Tibial artery (tissue), 4 donors: Measurements from ENCODE around the gene ALX4.

Experiments used
- DNase-seq, 2 donors: peaks; one replicate each; pipeline ENCODE4 v3.0.0-alpha.2; 2019
- H3K27ac ChIP-seq, 2 donors: fragments of 200-600 bp; sonication (generic) in 1 of 2; 1 replicate in 1 of 2; 2 replicates in 1 of 2; pipeline ENCODE4 v1.5.1; 2018 to 2019; ENCODE audit warnings: mild to moderate bottlenecking in 1 of 2
- H3K27me3 ChIP-seq, 2 donors: fragments of 200-600 bp; sonication (generic) in 1 of 2; one replicate each; pipeline versions ENCODE4 v1.5.1 to v1.6.0; 2016 to 2019
- H3K36me3 ChIP-seq, 3 donors: fragments of 200-600 bp; sonication (generic) in 2 of 3; one replicate each; pipeline ENCODE4 v1.5.1; 2016 to 2019; ENCODE audit warnings: mild to moderate bottlenecking in 2 of 3
- H3K4me1 ChIP-seq, 4 donors: fragments of 200-600 bp; sonication (generic) in 2 of 4; 1 replicate in 3 of 4; 2 replicates in 1 of 4; pipeline ENCODE4 v1.5.1; 2016 to 2019
- H3K4me3 ChIP-seq, 2 donors: fragments of 200-600 bp; sonication (generic) in 1 of 2; 1 replicate in 1 of 2; 2 replicates in 1 of 2; pipeline ENCODE4 v1.5.1; 2018 to 2019; ENCODE audit warnings: mild to moderate bottlenecking in 2 of 2
- H3K9me3 ChIP-seq, 3 donors: fragments of 200-600 bp; sonication (generic) in 1 of 3; one replicate each; pipeline ENCODE4 v1.5.1; 2016 to 2019
- CTCF ChIP-seq, 2 experiments: fragments of 200-600 bp in 1 of 2; fragments of 450-650 bp in 1 of 2; IDR thresholded peaks; one replicate each; pipeline ENCODE4 v1.5.1; 2017 to 2019; ENCODE audit warnings: antibody characterized with exemption in 2 of 2, mild to moderate bottlenecking in 1 of 2, moderate library complexity in 1 of 2
- intact Hi-C: fragments of 100-400 bp; cut with DNase I; formaldehyde crosslinking; loops from one replicate; pipeline ENCODE4 v1.15.0; 2023; ENCODE audit warnings: low total_unique reads

Gene ALX4

GRCh38 chr11:44250421-44250820 is 59.5 kb downstream of the ALX4 start:
- H3K27ac ChIP-seq, result no peak overlapping the region
- no peak for TF ChIP-seq CTCF (IDR thresholded peaks at IDR 0.05)
- H3K27me3 ChIP-seq, result no peaks in the 10 kb centered on the region
- H3K9me3 ChIP-seq, result peaks cover 0 to 11% (median 5%) of the 10 kb centered on the region in 3 donors
- H3K4me3 ChIP-seq, result no peak overlapping the region
- no peak for DNase-seq
- H3K4me1 ChIP-seq, result peaks cover 0 to 15% (median 5%) of the 10 kb centered on the region in 4 donors
- intact Hi-C loops, result no loop called here
- peaks cover 5 to 15% (median 10%) of the 10 kb centered on the region in 3 donors for H3K36me3 ChIP-seq

GRCh38 chr11:44248109-44248508 is 61.8 kb downstream of the ALX4 start:
- Histone ChIP-seq H3K27ac (no peak overlapping the region), H3K27me3 (no peaks in the 10 kb centered on the region), H3K36me3 (peaks cover 14 to 26% (median 22%) of the 10 kb centered on the region in 3 donors), H3K4me3 (no peak overlapping the region), H3K4me1 (peaks cover 0 to 21% (median 5%) of the 10 kb centered on the region in 4 donors), H3K9me3 (peaks cover 0 to 11% (median 5%) of the 10 kb centered on the region in 3 donors)
- intact Hi-C loops, result no loop called here
- no peak for DNase-seq
- TF ChIP-seq CTCF (IDR thresholded peaks at IDR 0.05), result no peak

GRCh38 chr11:44247508-44247907 is 62.4 kb downstream of the ALX4 start:
- intact Hi-C loops, result no loop called here
- Histone ChIP-seq H3K4me3 (no peak overlapping the region), H3K27me3 (no peaks in the 10 kb centered on the region), H3K27ac (no peak overlapping the region), H3K36me3 (peaks cover 14 to 26% (median 17%) of the 10 kb centered on the region in 3 donors), H3K4me1 (peaks cover 0 to 23% (median 5%) of the 10 kb centered on the region in 4 donors), H3K9me3 (peaks cover 0 to 5% (median 0%) of the 10 kb centered on the region in 3 donors)
- TF ChIP-seq CTCF (IDR thresholded peaks at IDR 0.05), result no peak
- no peak for DNase-seq

- H3K4me3 ChIP-seq, result no peak overlapping the region
- peaks cover 14 to 26% (median 17%) of the 10 kb centered on the region in 3 donors for H3K36me3 ChIP-seq
- DNase-seq, result no peak
- no peak overlapping the region for H3K27ac ChIP-seq
- peaks cover 0 to 23% (median 5%) of the 10 kb centered on the region in 4 donors for H3K4me1 ChIP-seq
- intact Hi-C loops, result no loop called here
- no peak for TF ChIP-seq CTCF (IDR thresholded peaks at IDR 0.05)
- no peaks in the 10 kb centered on the region for H3K27me3 ChIP-seq
- no peaks in the 10 kb centered on the region for H3K9me3 ChIP-seq
Observed at GRCh38 chr11:44246726-44247125, 63.2 kb downstream of the ALX4 start.

- intact Hi-C loops, result no loop called here
- Histone ChIP-seq H3K4me1 (peaks cover 0 to 23% (median 5%) of the 10 kb centered on the region in 4 donors), H3K27ac (no peak overlapping the region), H3K36me3 (peaks cover 10 to 20% (median 14%) of the 10 kb centered on the region in 3 donors), H3K27me3 (no peaks in the 10 kb centered on the region), H3K9me3 (no peaks in the 10 kb centered on the region), H3K4me3 (no peak overlapping the region)
- TF ChIP-seq CTCF (IDR thresholded peaks at IDR 0.05), result no peak
- no peak for DNase-seq
Observed at GRCh38 chr11:44244639-44245310, 65.2 kb downstream of the ALX4 start.
